Stimulated activated memory B cell treated with anti-CD40 and anti-IgM and Interleukin-4, amounts not matched to agents 10 μg/mL and 1 μg/mL and 100 μg/mL, for 72 hours (primary cell): ENCODE measurements around the gene GSTA2.
"Not testable (repeated sequence)": the region's sequence is repeated elsewhere in the genome, so short reads cannot be mapped to it uniquely, and the experiment has no call there.

ENCODE experiments used
- ATAC-seq: fragments of 150-1000 bp; cut with Tn5 transposase; 2 replicates; pipeline ENCODE4 v1.10.0; 2021
- H3K27ac Mint-ChIP-seq: one replicate; pipeline ENCODE4 v1.8.0; 2022; ENCODE audit warnings: mild to moderate bottlenecking, mixed read lengths
- H3K27me3 Mint-ChIP-seq: one replicate; pipeline ENCODE4 v1.8.0; 2022; ENCODE audit warnings: mixed read lengths
- H3K36me3 Mint-ChIP-seq: one replicate; pipeline ENCODE4 v1.8.0; 2022; ENCODE audit warnings: mixed read lengths
- H3K4me1 Mint-ChIP-seq: one replicate; pipeline ENCODE4 v1.8.0; 2022; ENCODE audit warnings: mixed read lengths
- H3K4me3 Mint-ChIP-seq: one replicate; pipeline ENCODE4 v1.8.0; 2022; ENCODE audit warnings: mild to moderate bottlenecking, moderate library complexity, mixed read lengths
- H3K9me3 Mint-ChIP-seq: one replicate; pipeline ENCODE4 v1.8.0; 2022; ENCODE audit warnings: mixed read lengths

Gene GSTA2

DNA sequence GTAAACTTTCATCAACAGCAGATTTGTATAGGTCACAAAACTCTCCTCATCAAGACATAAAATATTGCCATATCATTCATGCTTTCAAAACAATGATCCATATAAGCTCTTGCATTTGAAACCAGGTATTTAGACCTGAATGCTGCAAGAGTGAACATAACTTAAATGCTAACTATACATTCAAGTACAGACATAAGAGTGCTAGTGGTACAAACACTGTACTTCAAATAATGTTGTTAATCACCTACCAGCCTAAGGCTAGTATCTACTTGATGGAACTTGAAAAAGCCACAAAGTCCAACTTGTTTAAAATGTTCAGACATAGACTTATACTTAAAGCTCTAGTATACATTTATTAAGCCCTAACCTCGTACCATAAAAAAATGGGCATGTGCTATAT, 16.0 kb upstream of the GSTA2 start:
- Mint-ChIP-seq H3K9me3 (peaks cover 4% of the 10 kb centered on the region), H3K4me1 (no peaks in the 10 kb centered on the region), H3K27me3 (peaks cover 18% of the 10 kb centered on the region), H3K36me3 (no peaks in the 10 kb centered on the region), H3K27ac (no peak overlapping the region), H3K4me3 (no peak overlapping the region)
- no peak for ATAC-seq

DNA sequence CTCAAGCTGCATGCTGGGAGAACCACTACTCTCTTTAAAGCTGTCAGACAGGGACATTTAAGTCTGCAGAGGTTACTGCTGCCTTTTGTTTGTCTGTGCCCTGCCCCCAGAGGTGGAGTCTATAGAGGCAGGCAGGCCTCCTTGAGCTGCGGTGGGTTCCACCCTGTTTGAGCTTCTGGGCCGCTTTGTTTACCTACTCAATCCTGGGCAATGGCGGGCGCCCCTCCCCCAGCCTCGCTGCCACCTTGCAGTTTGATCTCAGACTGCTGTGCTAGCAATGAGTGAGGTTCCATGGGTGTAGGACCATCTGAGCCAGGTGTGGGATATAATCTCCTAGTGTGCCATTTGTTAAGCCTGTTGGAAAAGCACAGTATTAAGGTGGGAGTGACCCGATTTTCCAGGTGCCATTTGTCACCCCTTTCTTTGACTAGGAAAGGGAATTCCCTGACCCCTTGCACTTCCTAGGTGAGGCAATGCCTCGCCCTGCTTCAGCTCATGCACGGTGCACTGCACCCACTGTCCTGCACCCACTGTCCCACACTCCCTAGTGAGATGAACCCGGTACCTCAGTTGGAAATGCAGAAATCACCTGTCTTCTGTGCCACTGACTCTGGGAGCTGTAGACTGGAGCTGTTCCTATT, 13.6 kb upstream of the GSTA2 start:
- ATAC-seq, H3K4me1 Mint-ChIP-seq, H3K9me3 Mint-ChIP-seq, H3K4me3 Mint-ChIP-seq, H3K36me3 Mint-ChIP-seq, H3K27ac Mint-ChIP-seq: not testable (repeated sequence)
- H3K27me3 Mint-ChIP-seq: peaks cover 20% of the 10 kb centered on the region

DNA sequence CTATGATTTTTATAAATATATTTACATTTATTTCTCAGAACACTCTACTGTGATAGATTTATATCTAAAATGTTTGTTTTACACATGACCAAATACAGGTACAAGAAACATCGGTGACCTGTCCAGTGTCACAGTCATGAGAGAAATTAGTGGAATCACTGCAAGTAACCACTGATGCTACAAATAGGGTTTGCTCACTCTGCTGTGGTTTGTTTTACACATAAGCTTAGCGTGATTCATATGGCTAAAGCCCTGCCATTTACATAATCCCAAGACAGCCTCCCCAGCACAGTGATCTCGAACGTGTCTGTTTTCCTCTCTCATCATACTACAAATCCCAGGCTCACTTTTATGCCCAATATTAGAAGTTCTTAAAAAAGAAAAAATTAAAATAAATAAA, 6.1 kb upstream of the GSTA2 start:
- not testable (repeated sequence) for H3K27ac Mint-ChIP-seq, ATAC-seq, H3K4me3 Mint-ChIP-seq, H3K4me1 Mint-ChIP-seq, H3K27me3 Mint-ChIP-seq, H3K36me3 Mint-ChIP-seq, H3K9me3 Mint-ChIP-seq

DNA sequence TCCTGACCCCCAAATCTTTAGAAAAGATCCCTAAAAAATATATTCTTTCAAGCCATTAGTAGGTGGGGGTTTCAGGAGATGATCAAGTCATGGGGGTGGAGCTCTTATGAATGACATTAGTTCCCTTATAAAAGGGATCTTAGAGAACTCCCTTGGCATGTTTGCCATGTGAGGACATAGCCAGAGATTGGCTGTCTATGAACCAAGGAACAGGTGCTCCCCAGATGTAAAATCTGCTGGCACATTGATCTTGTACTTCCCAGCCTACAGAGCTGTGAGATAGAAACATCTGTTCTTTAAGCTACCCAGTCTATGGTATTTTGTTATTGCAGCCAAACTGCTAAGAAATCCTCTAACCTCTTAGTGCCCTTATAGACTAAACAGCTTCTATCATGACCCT, 4.4 kb upstream of the GSTA2 start:
- not testable (repeated sequence) for ATAC-seq, H3K4me1 Mint-ChIP-seq, H3K4me3 Mint-ChIP-seq, H3K36me3 Mint-ChIP-seq, H3K27me3 Mint-ChIP-seq, H3K9me3 Mint-ChIP-seq, H3K27ac Mint-ChIP-seq

DNA sequence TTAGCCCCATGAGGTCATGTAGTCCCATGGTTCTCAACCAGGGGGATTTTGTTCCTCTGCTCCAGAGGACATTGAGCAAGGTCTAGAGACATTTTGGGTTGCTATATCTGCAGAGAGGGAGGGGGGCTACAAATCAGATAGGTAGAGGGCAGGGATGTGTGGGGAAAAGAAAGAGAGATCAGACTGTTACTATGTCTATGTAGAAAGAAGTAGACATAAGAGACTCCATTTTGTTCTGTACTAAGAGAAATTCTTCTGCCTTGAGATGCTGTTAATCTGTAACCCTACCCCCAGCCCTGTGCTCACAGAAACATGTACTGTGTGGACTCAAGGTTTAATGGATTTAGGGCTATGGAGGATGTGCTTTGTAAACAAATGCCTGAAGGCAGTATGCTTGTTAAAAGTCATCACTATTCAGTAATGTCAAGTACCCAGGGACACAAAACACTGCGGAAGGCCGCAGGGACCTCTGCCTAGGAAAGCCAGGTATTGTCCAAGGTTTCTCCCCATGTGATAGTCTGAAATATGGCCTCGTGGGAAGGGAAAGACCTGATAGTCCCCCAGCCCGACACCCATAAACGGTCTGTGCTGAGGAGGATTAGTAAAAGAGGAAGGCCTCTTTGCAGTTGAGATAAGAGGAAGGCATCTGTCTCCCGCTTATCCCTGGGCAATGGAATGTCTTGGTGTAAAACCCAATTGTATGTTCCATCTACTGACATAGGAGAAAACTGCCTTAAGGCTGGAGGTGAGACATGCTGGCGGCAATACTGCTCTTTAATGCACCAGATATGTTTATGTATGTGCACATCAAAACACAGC, 1.4 kb downstream of the GSTA2 start:
- H3K36me3 Mint-ChIP-seq, H3K27ac Mint-ChIP-seq, ATAC-seq, H3K4me3 Mint-ChIP-seq, H3K9me3 Mint-ChIP-seq, H3K4me1 Mint-ChIP-seq: not testable (repeated sequence)
- peaks cover 29% of the 10 kb centered on the region for H3K27me3 Mint-ChIP-seq

DNA sequence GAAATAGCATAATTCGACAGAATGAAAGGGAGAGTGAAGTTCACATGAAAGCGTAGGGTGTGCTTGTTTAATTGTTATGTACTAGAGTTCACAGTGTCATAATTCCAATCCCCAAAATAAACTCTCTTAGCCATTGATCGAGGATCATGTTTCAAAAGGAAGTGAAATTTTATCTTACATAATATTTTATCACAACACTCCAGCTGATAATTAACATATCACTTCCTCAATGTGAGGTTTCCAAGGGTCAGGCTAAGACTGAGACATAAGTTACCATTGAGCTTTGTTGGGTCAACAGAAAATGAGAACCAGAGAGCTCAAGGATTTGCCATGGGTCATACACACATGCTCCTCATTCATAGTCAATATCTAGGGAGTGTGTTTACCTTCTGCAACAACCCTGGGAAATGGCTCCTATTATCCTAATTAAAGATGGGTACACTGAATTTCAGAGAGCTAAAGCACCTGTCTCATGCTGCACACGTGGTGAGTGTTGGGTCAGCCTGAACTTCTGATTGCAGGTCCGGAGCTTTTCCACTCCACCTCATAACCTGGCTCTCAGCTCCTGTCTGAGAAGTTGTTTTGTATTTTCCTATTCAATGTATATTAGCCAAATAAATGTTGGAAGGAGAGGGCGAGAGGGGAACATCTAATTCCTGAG, 3.0 kb downstream of the GSTA2 start:
- no peak for ATAC-seq
- no peaks in the 10 kb centered on the region for H3K36me3 Mint-ChIP-seq
- H3K9me3 Mint-ChIP-seq: no peaks in the 10 kb centered on the region
- H3K4me1 Mint-ChIP-seq: no peaks in the 10 kb centered on the region
- H3K27me3 Mint-ChIP-seq: peaks cover 29% of the 10 kb centered on the region
- no peak overlapping the region for H3K4me3 Mint-ChIP-seq
- H3K27ac Mint-ChIP-seq: no peak overlapping the region

DNA sequence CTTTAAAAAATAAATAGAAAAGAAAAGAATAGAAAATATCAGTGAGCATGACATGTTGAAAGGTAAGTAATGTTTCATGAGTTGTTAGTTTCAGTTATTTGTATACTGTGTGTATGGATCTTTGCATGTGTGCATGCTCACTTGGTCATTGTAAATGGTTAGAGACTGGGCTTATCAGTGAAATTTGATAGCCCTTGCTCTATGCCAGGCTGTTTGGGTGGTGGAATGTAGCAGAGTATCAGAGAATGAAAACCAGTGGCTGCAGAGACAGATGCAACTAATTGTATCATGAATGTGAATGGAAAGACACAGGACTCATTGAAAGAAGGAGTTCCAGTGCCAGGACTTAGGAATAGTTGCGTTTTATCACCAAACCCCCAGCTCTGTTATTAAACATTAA, 4.2 kb downstream of the GSTA2 start:
- no peaks in the 10 kb centered on the region for H3K9me3 Mint-ChIP-seq

DNA sequence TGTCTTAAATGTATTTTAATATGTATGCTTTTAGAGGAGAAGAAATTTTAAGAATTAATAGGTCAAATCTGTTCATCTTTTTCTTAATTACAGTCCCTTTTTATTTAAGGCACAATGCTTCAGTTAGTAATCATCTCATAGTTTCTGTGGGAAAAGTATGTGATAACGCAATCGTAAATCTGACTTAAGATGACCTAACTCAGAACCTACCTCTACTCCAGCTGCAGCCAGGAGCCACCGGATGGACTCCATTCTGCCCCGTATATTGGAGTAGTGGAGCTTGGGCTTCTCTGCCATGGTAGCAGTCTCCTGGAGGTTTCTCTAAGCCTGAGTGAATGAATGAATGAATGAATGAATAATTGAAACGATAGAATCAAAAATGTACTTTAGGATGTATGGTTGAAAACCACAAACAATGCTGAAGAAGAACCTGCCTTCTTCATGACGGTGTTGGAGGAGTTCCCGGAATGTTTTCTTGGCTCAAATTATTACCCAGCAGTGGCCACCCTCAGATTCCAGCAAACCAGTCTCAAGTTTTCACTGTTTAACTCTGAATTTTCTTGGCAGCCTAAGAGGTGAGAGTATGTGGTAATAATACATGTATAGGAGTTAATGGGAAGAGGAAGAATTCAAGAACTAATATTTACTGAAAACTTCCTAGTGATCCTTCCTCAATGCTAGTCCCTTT, 5.5 kb downstream of the GSTA2 start:
- H3K27ac Mint-ChIP-seq, ATAC-seq, H3K36me3 Mint-ChIP-seq, H3K9me3 Mint-ChIP-seq, H3K4me3 Mint-ChIP-seq, H3K4me1 Mint-ChIP-seq: not testable (repeated sequence)
- peaks cover 20% of the 10 kb centered on the region for H3K27me3 Mint-ChIP-seq

More for the DNA sequence above, 4.2 kb downstream of the GSTA2 start:
- Mint-ChIP-seq H3K27ac (no peak overlapping the region), H3K27me3 (peaks cover 24% of the 10 kb centered on the region), H3K4me3 (no peak overlapping the region), H3K36me3 (no peaks in the 10 kb centered on the region), H3K4me1 (no peaks in the 10 kb centered on the region)
- ATAC-seq: no peak

DNA sequence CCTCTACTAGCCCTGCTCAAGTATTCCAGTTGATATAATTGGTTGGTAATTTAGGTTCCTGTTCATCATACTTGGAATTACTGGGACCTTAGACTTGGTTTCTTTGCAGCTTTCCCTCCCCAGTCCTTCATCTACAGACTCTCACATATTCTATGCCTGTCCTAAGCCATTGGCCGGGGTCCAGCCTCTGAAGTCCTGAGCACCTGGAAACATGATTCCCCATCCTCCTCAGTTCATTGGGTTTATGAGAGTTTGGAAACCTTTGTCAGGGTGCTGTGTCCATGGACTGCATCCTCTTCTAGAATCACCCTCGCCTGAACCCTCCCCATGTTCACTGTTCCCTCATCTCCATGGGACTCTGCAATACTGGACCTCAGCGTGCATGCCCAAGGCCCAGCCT, 8.8 kb downstream of the GSTA2 start:
- Mint-ChIP-seq H3K4me3 (no peak overlapping the region), H3K27ac (no peak overlapping the region), H3K27me3 (peaks cover 15% of the 10 kb centered on the region), H3K4me1 (no peaks in the 10 kb centered on the region), H3K9me3 (peaks cover 4% of the 10 kb centered on the region), H3K36me3 (no peaks in the 10 kb centered on the region)
- ATAC-seq: no peak

DNA sequence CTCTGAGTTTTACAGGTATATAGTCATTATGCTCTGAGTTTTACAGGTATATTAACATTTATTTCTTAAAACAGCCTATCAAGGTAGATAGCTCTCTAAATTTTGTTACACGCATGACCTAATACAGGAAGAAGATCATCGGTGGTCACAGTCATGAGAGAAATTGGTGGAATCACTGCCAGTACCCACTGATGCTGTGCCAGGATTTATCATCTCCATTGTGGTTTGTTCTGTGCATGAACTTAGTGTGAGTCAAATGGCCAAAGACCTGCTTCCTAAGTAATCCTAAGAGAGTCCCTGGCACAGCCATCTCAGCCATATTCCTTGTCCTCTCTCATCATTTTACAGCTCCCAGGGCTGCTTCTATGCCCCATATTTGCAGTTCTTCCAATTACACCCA, 10.1 kb downstream of the GSTA2 start:
- H3K4me3 Mint-ChIP-seq, ATAC-seq, H3K4me1 Mint-ChIP-seq, H3K36me3 Mint-ChIP-seq, H3K27ac Mint-ChIP-seq, H3K9me3 Mint-ChIP-seq: not testable (repeated sequence)
- peaks cover 15% of the 10 kb centered on the region for H3K27me3 Mint-ChIP-seq

DNA sequence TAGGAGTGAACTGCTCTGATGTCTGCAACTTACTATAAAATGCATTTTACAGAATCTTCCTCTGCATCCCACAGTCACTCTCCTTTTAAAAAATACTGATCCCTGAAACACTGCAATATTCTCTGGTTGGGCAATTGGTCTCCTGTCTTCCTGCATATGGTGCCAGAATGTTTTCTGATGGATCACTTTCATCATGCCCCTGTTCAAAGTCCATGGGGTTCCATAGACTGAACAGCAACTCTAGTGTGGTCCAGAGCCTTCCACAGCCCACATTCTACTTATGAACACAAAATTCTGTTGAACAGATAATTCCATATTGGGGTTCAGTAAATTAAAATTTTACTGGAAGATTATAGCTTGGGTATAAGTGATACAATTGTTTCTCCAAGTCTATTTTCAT, 11.0 kb downstream of the GSTA2 start:
- Mint-ChIP-seq H3K27ac (no peak overlapping the region), H3K4me3 (no peak overlapping the region), H3K27me3 (peaks cover 9% of the 10 kb centered on the region), H3K36me3 (no peaks in the 10 kb centered on the region), H3K9me3 (peaks cover 4% of the 10 kb centered on the region), H3K4me1 (no peaks in the 10 kb centered on the region)
- no peak for ATAC-seq

DNA sequence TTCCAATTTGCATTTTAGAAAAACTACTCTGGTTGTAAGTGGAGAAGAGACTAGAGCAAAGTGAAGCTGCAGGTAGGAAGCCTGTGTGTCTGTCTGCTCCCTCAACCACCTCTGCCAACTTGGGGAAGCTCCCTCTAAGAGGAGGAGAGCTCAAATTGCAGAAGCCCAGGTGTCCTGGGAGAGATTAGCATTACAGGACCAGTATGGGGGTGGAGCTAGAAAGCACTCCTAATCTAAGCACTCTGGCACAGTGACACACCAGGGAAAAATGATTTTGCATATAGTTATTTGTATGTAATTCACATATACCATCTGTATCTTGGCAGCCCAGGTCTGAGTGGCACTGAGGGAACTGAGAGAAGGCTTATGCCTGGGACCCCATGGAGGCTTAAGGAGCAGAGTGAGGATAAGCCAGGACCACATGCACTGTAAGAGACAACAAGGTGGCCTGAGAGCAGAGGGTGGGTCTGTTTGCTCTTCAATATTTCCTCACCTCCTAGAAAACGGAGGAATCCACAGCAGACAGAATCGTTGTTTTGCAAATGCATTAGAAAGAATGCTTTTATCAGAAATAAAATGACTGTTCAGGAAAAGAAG, 13.6 kb downstream of the GSTA2 start:
- Mint-ChIP-seq H3K36me3 (no peaks in the 10 kb centered on the region), H3K27ac (no peak overlapping the region), H3K4me3 (no peak overlapping the region), H3K27me3 (peaks cover 9% of the 10 kb centered on the region), H3K9me3 (peaks cover 4% of the 10 kb centered on the region), H3K4me1 (no peaks in the 10 kb centered on the region)
- ATAC-seq: no peak

DNA sequence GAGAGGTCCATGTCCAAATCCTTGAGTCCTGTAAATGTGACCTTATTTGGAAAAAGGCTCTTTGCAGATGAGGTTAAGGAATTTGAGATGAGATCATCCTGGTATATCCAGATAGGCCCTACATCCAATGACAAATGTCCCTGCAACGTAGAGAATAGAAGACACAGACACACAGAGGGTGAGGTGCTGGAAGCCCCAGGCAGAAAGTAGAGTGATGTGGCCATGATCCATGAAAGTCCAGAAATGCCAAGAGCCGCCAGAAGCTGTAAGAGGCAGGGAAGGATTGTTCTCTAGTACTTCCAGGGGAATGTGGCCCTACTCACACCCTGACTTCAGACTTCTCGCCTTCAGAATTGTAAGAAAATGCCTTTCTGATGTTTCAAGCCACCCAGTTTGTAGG, 16.0 kb downstream of the GSTA2 start:
- ATAC-seq, H3K4me1 Mint-ChIP-seq, H3K27ac Mint-ChIP-seq, H3K4me3 Mint-ChIP-seq, H3K36me3 Mint-ChIP-seq, H3K9me3 Mint-ChIP-seq: not testable (repeated sequence)
- H3K27me3 Mint-ChIP-seq: peaks cover 14% of the 10 kb centered on the region

DNA sequence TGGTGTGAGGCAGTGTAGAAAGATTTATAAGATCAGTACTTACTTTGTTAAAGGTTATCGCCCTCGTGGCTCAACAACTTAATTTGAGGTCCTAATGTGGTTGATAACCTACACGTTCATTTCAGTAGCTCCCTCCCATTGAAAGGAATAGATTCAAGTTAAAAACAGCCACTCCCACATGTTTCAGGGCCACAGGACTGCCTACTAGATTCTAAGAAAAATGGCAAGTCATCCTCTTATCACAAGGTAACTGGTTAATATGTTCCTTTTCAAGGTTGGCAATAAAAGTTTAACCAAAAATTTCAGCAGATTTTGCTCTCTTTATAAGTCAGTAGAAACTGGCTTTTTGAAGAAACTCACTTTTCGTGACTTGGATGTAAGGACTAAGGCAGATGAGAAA, 17.1 kb downstream of the GSTA2 start:
- Mint-ChIP-seq H3K4me3 (no peak overlapping the region), H3K27ac (no peak overlapping the region), H3K4me1 (no peaks in the 10 kb centered on the region), H3K27me3 (peaks cover 16% of the 10 kb centered on the region), H3K36me3 (no peaks in the 10 kb centered on the region), H3K9me3 (peaks cover 4% of the 10 kb centered on the region)
- no peak for ATAC-seq

DNA sequence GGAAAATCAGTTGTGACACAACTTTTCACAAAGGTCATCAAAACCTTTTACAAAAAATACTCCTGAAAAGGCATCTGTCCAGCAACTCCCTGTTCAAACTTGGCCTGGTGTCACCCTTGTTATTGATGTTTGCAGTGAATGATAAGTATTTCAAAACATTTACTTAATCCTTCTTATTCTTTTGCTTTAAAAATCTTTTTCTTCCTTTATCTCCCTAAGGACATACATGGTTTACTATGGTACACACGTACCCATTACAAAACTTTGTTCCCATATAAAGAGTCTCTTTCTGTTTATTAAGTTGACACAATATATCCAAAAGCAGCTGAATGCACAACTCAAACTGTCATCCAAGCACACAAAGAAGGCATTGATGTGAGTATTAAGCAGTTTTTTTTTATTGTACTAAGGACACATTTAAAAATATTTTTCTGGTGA, 17.5 kb downstream of the GSTA2 start:
- Mint-ChIP-seq H3K9me3 (peaks cover 2% of the 10 kb centered on the region), H3K4me3 (no peak overlapping the region), H3K36me3 (no peaks in the 10 kb centered on the region), H3K27me3 (peaks cover 12% of the 10 kb centered on the region), H3K27ac (no peak overlapping the region), H3K4me1 (no peaks in the 10 kb centered on the region)
- no peak for ATAC-seq
